K562 (cell line): ENCODE data around the gene WNK1. TPM values are rescaled to one million over a fixed set of nuclear protein-coding genes. Genes with fewer than 3 reads are reported as not detected.

Experiments used
- ARID1B ChIP-seq: fragments of 450-650 bp; IDR thresholded peaks from 2 replicates; pipeline ENCODE4 v1.6.1; 2016; ENCODE audit warnings: antibody characterized with exemption, mild to moderate bottlenecking, inconsistent platforms
- BRF1 ChIP-seq: IDR thresholded peaks from 3 replicates; pipeline ENCODE4 v1.6.1; 2011; ENCODE audit warnings: borderline replicate concordance, mild to moderate bottlenecking; ENCODE audit not compliant: insufficient read length; ENCODE audit errors: extremely low read depth
- CBX1 ChIP-seq: sonication (generic); IDR thresholded peaks from 2 replicates; pipeline ENCODE4 v1.6.1; 2016; ENCODE audit warnings: antibody characterized with exemption, low read depth, mild to moderate bottlenecking
- ETV1 ChIP-seq: fragments of 450-650 bp; conservative IDR thresholded peaks from 2 replicates; pipeline ENCODE4 v1.6.1; 2016; ENCODE audit warnings: missing genetic modification characterization, control low read depth, low read depth, missing compliant biosample characterization
- FOXK1 ChIP-seq: sonication (generic); formaldehyde crosslinking; IDR thresholded peaks from 2 replicates; pipeline ENCODE4 v1.8.0; 2022; ENCODE audit warnings: missing genetic modification reagents, mild to moderate bottlenecking, borderline replicate concordance
- NCOR1 ChIP-seq: fragments of 450-650 bp; IDR thresholded peaks from 2 replicates; pipeline ENCODE4 v1.6.1; 2016; ENCODE audit warnings: mild to moderate bottlenecking, moderate library complexity
- NONO ChIP-seq, 2 experiments: fragments of 200-400 bp in 1 of 2; fragments of 450-650 bp in 1 of 2; formaldehyde crosslinking in 1 of 2; IDR thresholded peaks; 2 replicates each; pipeline ENCODE4 v1.6.1; 2017; ENCODE audit warnings: low read depth in 2 of 2, mild to moderate bottlenecking in 2 of 2, moderate library complexity in 2 of 2, low read length in 1 of 2
- PHF8 ChIP-seq: fragments of 200-600 bp; sonication (generic); IDR thresholded peaks from 2 replicates; pipeline ENCODE4 v1.6.1; 2012; ENCODE audit warnings: mixed run types, mild to moderate bottlenecking, inconsistent platforms, low read length, moderate library complexity, borderline replicate concordance
- SRSF1 ChIP-seq: fragments of 200-400 bp; formaldehyde crosslinking; IDR thresholded peaks from 2 replicates; pipeline ENCODE4 v1.6.1; 2017; ENCODE audit warnings: mild to moderate bottlenecking, low read depth, low read length, moderate library complexity
- TOE1 ChIP-seq, 2 experiments: fragments of 450-650 bp in 1 of 2; sonication (generic) in 1 of 2; formaldehyde crosslinking in 1 of 2; IDR thresholded peaks; 2 replicates each; pipeline versions ENCODE4 v1.7.1 to v1.8.0; 2016 to 2022; ENCODE audit warnings: borderline replicate concordance in 2 of 2, mild to moderate bottlenecking in 2 of 2, antibody characterized with exemption in 1 of 2, inconsistent platforms in 1 of 2, low read depth in 1 of 2, missing genetic modification reagents in 1 of 2, moderate library complexity in 1 of 2
- ZNF584 ChIP-seq: fragments of 200-800 bp; sonication (Bioruptor generic); IDR thresholded peaks from 2 replicates; pipeline ENCODE4 v1.6.1; 2016; ENCODE audit warnings: low read depth, mild to moderate bottlenecking, missing genetic modification characterization, missing compliant biosample characterization
- polyA plus RNA-seq, 8 experiments: library from polyadenylated mRNA; depleted of rRNA in 4 of 8; stranded (reverse) in 5 of 8; unstranded in 3 of 8; fragments of >200 nt; fragmentation: Nextera tagmentation in 2 of 8; fragmentation: Illumina TruSeq in 1 of 8; extraction: Ambion mirVana in 2 of 8; extraction: Trizol in 1 of 8; gene quantifications; 2 replicates each; pipeline versions ENCODE4 v1.2.1 to v1.2.3, GENCODE V29; 2011 to 2014; ENCODE audit warnings: inconsistent platforms in 1 of 8, missing spikeins in 1 of 8
- total RNA-seq, 7 experiments: library from RNA; depleted of rRNA in 6 of 7; stranded (reverse); fragments of >200 nt in 6 of 7; fragmentation: Illumina TruSeq in 2 of 7; extraction: Trizol in 2 of 7; gene quantifications; 2 replicates each; pipeline versions ENCODE4 v1.2.1 to v1.2.3, GENCODE V29; 2011 to 2021; ENCODE audit warnings: low replicate concordance in 1 of 7
- TF ChIP-seq, protein P1 (sequence below): sonication (generic); formaldehyde crosslinking; IDR thresholded peaks from 2 replicates; pipeline ENCODE4 v1.8.0; 2023; ENCODE audit warnings: mild to moderate bottlenecking, missing genetic modification reagents
- TF ChIP-seq, protein P2 (sequence below): fragments of 150-350 bp; IDR thresholded peaks from 2 replicates; pipeline ENCODE4 v1.6.1; 2014; ENCODE audit warnings: low read depth, mild to moderate bottlenecking, low read length, borderline replicate concordance
- TF ChIP-seq, protein P3 (sequence below): fragments of 250-450 bp; sonication (Bioruptor Pico); IDR thresholded peaks from 2 replicates; pipeline ENCODE4 v1.5.0; 2021; ENCODE audit warnings: mild to moderate bottlenecking, moderate library complexity

WNK1 gene
- total and polyA plus RNA-seq, 9 of the 15 experiments (the other 6 are each of a cell fraction or from before 2014, with no cell fraction given) = 4.3 to 73.9 (median 31.0) TPM

GRCh38 chr12:751192-751998 is 984 bp upstream of the WNK1 start (continued):
- TF ChIP-seq, protein P1, sequence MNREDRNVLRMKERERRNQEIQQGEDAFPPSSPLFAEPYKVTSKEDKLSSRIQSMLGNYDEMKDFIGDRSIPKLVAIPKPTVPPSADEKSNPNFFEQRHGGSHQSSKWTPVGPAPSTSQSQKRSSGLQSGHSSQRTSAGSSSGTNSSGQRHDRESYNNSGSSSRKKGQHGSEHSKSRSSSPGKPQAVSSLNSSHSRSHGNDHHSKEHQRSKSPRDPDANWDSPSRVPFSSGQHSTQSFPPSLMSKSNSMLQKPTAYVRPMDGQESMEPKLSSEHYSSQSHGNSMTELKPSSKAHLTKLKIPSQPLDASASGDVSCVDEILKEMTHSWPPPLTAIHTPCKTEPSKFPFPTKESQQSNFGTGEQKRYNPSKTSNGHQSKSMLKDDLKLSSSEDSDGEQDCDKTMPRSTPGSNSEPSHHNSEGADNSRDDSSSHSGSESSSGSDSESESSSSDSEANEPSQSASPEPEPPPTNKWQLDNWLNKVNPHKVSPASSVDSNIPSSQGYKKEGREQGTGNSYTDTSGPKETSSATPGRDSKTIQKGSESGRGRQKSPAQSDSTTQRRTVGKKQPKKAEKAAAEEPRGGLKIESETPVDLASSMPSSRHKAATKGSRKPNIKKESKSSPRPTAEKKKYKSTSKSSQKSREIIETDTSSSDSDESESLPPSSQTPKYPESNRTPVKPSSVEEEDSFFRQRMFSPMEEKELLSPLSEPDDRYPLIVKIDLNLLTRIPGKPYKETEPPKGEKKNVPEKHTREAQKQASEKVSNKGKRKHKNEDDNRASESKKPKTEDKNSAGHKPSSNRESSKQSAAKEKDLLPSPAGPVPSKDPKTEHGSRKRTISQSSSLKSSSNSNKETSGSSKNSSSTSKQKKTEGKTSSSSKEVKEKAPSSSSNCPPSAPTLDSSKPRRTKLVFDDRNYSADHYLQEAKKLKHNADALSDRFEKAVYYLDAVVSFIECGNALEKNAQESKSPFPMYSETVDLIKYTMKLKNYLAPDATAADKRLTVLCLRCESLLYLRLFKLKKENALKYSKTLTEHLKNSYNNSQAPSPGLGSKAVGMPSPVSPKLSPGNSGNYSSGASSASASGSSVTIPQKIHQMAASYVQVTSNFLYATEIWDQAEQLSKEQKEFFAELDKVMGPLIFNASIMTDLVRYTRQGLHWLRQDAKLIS = peak; percentile 56; the same call in 1 of the 2 replicates
- TF ChIP-seq TOE1 (IDR thresholded peaks at IDR 0.05; ENCODE audit: borderline replicate concordance) (peak; percentile 59; the same call in 1 of the 2 replicates), TOE1 (CRISPR knock-in tag; IDR thresholded peaks at IDR 0.05; ENCODE audit: borderline replicate concordance, low read depth) (no peak), FOXK1 (CRISPR knock-in tag) (0 out of 2 replicates have a peak, but pooled peaks have one; percentile 65), ARID1B (peak; percentile 21; the same call in 1 of the 2 replicates), ETV1 (tag) (peak; percentile 54; the same call in 1 of the 2 replicates), SRSF1 (no peak), ZNF584 (CRISPR knock-in tag) (no peak), NONO (IDR thresholded peaks at IDR 0.05; ENCODE audit: low read depth in 2 of 2, low read length in 1 of 2) (no peak), NCOR1 (no peak), CBX1 (no peak), BRF1 (no peak), PHF8 (peak; percentile 30; the same call in 1 of the 2 replicates)
- TF ChIP-seq, protein P2, sequence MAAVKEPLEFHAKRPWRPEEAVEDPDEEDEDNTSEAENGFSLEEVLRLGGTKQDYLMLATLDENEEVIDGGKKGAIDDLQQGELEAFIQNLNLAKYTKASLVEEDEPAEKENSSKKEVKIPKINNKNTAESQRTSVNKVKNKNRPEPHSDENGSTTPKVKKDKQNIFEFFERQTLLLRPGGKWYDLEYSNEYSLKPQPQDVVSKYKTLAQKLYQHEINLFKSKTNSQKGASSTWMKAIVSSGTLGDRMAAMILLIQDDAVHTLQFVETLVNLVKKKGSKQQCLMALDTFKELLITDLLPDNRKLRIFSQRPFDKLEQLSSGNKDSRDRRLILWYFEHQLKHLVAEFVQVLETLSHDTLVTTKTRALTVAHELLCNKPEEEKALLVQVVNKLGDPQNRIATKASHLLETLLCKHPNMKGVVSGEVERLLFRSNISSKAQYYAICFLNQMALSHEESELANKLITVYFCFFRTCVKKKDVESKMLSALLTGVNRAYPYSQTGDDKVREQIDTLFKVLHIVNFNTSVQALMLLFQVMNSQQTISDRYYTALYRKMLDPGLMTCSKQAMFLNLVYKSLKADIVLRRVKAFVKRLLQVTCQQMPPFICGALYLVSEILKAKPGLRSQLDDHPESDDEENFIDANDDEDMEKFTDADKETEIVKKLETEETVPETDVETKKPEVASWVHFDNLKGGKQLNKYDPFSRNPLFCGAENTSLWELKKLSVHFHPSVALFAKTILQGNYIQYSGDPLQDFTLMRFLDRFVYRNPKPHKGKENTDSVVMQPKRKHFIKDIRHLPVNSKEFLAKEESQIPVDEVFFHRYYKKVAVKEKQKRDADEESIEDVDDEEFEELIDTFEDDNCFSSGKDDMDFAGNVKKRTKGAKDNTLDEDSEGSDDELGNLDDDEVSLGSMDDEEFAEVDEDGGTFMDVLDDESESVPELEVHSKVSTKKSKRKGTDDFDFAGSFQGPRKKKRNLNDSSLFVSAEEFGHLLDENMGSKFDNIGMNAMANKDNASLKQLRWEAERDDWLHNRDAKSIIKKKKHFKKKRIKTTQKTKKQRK = no peak
- TF ChIP-seq, protein P3, sequence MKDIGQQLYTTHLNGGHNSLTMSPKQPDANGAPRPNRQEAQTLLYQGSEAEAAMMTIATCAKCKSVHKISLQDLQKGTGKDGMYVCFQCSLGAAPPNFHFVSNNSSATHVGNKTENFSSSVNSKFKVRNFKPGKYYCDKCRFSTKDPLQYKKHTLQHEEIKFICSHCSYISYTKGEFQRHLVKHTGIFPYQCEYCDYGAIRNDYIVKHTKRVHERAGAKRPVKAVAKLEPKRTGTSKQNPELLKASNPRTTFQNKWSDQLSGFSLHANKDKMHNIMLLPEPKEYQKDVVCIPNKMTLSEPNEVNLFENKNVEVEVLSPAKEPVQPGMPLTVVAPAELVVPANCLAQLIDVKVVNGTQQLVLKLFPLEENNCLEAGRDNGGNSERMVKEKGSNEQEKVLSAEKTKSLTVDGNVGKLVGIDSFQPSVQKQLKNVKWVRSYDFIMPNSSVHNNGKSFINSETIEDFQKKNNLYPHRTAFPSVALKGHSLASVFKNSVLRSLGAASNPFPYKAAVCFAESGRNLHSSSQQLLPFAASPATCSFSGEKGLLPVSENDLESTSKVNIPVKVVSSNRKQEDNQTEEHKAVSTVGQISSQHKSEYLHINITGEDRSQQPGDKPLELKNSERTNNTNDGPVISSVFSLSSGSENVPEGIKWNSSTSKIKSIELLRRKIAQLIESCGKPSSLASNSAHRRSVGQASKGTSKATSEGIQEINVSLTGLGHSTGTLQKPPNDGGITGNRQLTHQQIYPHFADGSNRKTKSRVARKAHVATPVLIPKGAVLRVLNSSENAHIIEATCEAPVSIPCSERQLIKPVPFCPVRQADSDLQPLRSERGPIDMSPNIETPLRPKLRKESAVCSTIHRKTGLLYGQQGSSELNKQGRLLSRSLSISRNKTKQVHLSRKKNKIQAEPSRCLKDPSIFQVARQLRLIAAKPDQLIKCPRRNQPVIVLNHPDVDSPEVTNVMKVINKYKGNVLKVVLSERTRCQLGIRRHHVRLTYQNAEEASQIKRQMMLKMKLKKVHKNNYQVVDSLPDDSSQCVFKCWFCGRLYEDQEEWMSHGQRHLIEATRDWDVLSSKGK = no peak
